Progenitor cell of endocrine pancreas (in vitro differentiated cells): ENCODE data around the gene CFAP73. TPM values are rescaled to one million over a fixed set of nuclear protein-coding genes. Genes with fewer than 3 reads are reported as not detected.

ENCODE experiments used
- DNase-seq: peaks from one replicate; pipeline ENCODE4 v3.0.0; 2021; ENCODE audit warnings: low spot score; ENCODE audit not compliant: unreplicated experiment
- H3K27ac Mint-ChIP-seq: 2 replicates; pipeline ENCODE4 v1.8.0; 2021; ENCODE audit warnings: mild to moderate bottlenecking, moderate library complexity, mixed read lengths
- H3K27me3 Mint-ChIP-seq: 2 replicates; pipeline ENCODE4 v1.8.0; 2021; ENCODE audit warnings: mixed read lengths
- H3K36me3 Mint-ChIP-seq: 2 replicates; pipeline ENCODE4 v1.8.0; 2022; ENCODE audit warnings: mixed read lengths; ENCODE audit not compliant: insufficient read depth
- H3K4me1 Mint-ChIP-seq: 2 replicates; pipeline ENCODE4 v1.8.0; 2021; ENCODE audit warnings: low read depth, mixed read lengths
- H3K4me3 Mint-ChIP-seq: 2 replicates; pipeline ENCODE4 v1.8.0; 2021; ENCODE audit warnings: low read depth, mild to moderate bottlenecking, moderate library complexity, mixed read lengths
- H3K9me3 Mint-ChIP-seq: 2 replicates; pipeline ENCODE4 v1.8.0; 2021; ENCODE audit warnings: low read depth, mixed read lengths
- CTCF ChIP-seq: fragments of 200-600 bp; sonication (generic); IDR thresholded peaks from one replicate; pipeline ENCODE4 v1.5.0; 2021; ENCODE audit warnings: antibody characterized with exemption, mild to moderate bottlenecking; ENCODE audit not compliant: unreplicated experiment
- long read RNA-seq: library from polyadenylated mRNA; unstranded; transcript quantifications from one replicate; pipeline ENCODE4 v2.0.0, GENCODE V29; 2020
- total RNA-seq: library from RNA; stranded (reverse); gene quantifications from 2 replicates; pipeline ENCODE4 v1.2.1, GENCODE V29; 2021

CFAP73 gene
- not detected in 2 replicates for total RNA-seq
- long read RNA-seq, partial matches to known transcripts = 0 of 1 reads
- long read RNA-seq, other reads (novel, unspliced or antisense) = 0 of 1 reads

GRCh38 chr12:113149361-113150150 lies at the start of gene CFAP73:
Gene CFAP73, plus strand, starts transcription at chr12:113149724. Its CDS starts 134 bp downstream, at chr12:113149858.
- H3K9me3 Mint-ChIP-seq = peaks cover 5% of the 10 kb centered on the region
- DNase-seq = peak; percentile 64
- H3K27ac Mint-ChIP-seq = no peak within 1 kb of the TSS
- no peak within 1 kb of the TSS for H3K4me3 Mint-ChIP-seq
- peaks cover 39% of the 10 kb centered on the region for H3K27me3 Mint-ChIP-seq
- peak; percentile 18 for TF ChIP-seq CTCF
- H3K36me3 Mint-ChIP-seq = no peaks in the 10 kb centered on the region
- peaks cover 8% of the 10 kb centered on the region for H3K4me1 Mint-ChIP-seq

GRCh38 chr12:113099764-113100163 lies 49.8 kb upstream of the CFAP73 start:
- no peaks in the 10 kb centered on the region for H3K36me3 Mint-ChIP-seq
- H3K27ac Mint-ChIP-seq = no peak overlapping the region
- H3K4me1 Mint-ChIP-seq = no peaks in the 10 kb centered on the region
- DNase-seq = no peak
- no peaks in the 10 kb centered on the region for H3K9me3 Mint-ChIP-seq
- H3K4me3 Mint-ChIP-seq = no peak overlapping the region
- H3K27me3 Mint-ChIP-seq = peaks cover 10% of the 10 kb centered on the region
- no peak for TF ChIP-seq CTCF

DNA sequence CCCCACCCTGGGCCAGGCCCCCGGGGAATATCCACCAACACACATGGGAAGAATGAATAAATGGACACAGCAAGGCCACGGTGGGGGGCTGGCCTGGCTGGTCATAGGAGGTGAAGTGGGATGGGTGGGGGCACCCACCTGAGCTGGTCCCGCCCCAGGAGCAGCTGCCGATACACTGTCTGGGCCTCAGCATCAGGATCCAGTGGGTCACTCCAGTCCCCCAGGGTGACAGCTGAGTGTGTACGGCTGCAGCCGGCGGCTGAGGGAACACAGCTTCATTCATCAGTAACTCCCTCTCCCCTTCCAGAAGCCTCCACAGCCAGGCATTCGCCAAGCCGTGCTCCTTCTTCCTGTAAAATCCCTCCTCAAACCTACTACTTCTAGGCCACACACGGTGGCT lies 47.8 kb upstream of the CFAP73 start:
- no peak for TF ChIP-seq CTCF
- no peaks in the 10 kb centered on the region for H3K36me3 Mint-ChIP-seq
- DNase-seq = no peak
- no peaks in the 10 kb centered on the region for H3K9me3 Mint-ChIP-seq
- H3K27ac Mint-ChIP-seq = no peak overlapping the region
- no peak overlapping the region for H3K4me3 Mint-ChIP-seq
- no peaks in the 10 kb centered on the region for H3K4me1 Mint-ChIP-seq
- H3K27me3 Mint-ChIP-seq = peaks cover 22% of the 10 kb centered on the region

DNA sequence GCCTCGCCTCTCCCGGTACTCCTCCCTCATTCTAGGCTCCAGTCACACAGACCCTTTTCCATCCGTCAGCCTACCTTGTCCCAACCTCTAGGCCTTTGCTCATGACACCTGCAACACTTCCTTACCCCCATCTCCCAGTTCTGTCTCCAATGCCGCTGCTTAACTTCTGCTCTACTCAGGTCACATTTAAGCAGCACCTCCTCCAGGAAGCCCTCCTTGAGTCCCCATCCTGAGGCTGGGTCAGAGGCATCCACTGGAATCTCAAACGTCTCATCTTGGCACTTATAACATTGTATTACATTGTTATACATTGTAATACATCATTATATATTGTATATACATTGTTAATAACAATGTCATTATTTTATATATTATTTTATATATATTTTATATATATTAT lies 46.7 kb upstream of the CFAP73 start:
- H3K4me3 Mint-ChIP-seq = no peak overlapping the region
- H3K36me3 Mint-ChIP-seq = no peaks in the 10 kb centered on the region
- no peaks in the 10 kb centered on the region for H3K9me3 Mint-ChIP-seq
- no peak for TF ChIP-seq CTCF
- H3K27me3 Mint-ChIP-seq = peaks cover 31% of the 10 kb centered on the region
- H3K27ac Mint-ChIP-seq = peak overlapping the region; percentile 12
- H3K4me1 Mint-ChIP-seq = no peaks in the 10 kb centered on the region
- no peak for DNase-seq

- Mint-ChIP-seq H3K27me3 (peaks cover 35% of the 10 kb centered on the region), H3K27ac (no peak overlapping the region), H3K4me1 (no peaks in the 10 kb centered on the region), H3K4me3 (peak overlapping the region; percentile 64), H3K36me3 (no peaks in the 10 kb centered on the region), H3K9me3 (no peaks in the 10 kb centered on the region)
- TF ChIP-seq CTCF = peak; percentile 33
- peak; percentile 34 for DNase-seq
These were observed 45.6 kb upstream of the CFAP73 start for GRCh38 chr12:113103756-113104450.
